Measurements from ENCODE around the gene GRIA4.
"Not testable (repeated sequence)": the region's sequence is repeated elsewhere in the genome, so short reads cannot be mapped to it uniquely, and the experiment has no call there.

Gene GRIA4

DNA sequence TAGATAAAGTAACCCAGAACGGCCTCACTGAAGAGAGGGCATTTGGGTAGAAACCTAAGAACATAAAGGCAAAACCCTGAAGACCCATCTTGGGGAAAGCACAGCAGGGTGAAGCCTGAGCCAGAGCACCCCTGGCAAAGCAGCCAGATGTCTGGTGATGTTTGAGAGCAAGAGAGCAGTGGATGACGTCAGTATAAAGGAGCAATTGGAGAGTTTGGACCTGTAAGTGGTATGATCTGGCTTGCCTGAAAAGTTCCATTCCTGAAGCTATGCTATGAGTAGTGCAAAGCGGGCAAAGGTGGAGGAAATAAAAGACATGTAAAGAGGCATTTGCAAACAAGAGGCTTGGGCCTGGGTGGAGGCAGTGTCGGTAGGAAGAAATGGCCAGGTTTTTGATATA lies 244.4 kb downstream of the GRIA4 start:
- H3K4me3 ChIP-seq (ENCODE audit: low read depth, low read length), result no peak overlapping the region

DNA sequence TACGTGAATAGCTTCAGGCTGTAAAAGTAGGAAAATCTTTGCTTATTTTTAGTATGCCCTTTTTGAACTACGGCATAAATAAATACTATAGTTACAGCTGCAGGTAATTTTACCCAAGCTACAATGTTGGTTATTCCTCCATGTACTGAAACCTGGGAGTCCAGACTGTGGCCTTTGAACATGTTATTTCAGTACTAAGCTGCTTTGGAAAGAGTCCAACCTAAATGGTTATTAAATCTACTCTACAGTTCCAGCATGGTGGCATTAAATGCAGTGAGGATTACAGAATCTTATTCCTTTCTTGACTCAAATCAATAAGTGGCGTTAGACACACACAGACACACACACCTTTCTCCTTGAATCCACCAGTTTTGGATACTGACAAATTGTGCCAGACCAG lies 247.1 kb downstream of the GRIA4 start:
- H3K4me3 ChIP-seq (ENCODE audit: low read depth, low read length), result no peak overlapping the region

DNA sequence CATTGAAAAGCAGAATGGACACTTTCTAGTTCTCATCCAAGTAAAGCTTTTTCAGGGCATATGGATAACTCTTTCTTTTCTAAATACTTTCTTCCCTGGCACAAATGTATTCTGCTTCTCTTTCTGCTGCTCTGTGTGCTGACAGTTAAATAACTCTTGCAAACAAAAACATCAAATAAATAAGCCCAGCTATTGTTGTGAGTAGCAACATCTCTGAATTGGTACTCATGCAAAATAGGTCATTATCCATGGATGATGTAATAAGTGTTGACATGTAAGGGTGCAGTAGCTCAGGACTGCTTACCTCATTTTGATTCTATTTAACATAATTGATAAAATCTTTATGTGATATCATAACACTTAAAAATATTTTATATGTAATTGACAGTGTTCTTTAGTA lies 247.9 kb downstream of the GRIA4 start:
- no peak overlapping the region for H3K4me3 ChIP-seq (ENCODE audit: low read depth, low read length)

DNA sequence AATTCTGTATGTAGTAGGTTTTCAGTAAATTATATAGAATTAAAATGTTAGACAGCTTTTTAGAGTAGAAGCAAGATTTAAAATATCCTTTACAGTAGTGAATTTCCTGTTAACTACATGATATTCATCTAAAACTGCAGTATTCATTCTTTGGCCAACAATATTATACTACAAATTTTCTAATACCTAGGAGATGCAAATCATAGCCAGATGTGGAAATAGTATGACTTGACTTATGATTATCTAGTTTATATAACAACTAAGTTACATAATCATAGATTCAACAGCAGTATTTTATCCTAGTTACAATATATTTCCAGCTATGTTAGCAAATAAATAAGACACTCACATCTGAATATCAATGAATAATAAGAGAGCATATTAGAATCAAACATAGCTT lies 249.0 kb downstream of the GRIA4 start:
- H3K4me3 ChIP-seq (ENCODE audit: low read depth, low read length), result no peak overlapping the region

DNA sequence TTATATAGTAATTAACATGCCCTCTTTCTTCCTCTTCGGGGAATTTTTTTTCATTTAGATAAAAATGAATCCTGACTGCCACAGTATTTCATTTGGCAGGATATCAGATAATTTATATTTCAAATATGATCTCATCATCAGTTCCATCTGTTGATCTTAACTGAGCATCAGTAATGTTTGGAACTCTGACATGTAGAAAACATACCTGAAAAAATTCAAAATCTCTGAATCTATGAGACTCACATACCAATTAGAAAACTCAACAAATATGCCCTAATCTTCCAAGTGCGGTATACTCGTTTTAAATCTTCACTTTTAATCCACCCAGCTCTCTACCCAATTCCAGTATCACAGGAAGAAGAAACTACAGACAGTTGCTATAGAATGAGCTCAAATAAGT lies 250.2 kb downstream of the GRIA4 start:
- H3K4me3 ChIP-seq (ENCODE audit: low read depth, low read length), result no peak overlapping the region

DNA sequence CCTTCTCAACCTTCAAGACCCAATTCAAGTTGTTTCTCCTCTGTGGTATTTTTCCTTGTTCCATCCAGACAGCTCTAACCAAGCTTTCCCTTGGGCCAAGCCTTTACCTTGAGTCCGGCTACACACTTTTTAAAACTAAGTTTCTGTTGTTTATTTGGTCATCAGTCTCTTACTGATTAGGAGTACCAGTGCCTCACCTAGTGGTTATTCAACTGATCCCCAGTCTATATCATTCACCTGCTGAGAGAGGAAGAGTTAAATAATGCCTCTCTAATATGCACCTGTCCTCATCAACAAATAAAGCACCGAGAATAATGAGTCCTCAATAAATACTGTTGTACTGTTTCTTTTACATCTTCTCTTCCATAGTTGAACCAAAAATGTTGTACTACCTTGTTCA lies 251.4 kb downstream of the GRIA4 start:
- H3K4me3 ChIP-seq (ENCODE audit: low read depth, low read length), result no peak overlapping the region

DNA sequence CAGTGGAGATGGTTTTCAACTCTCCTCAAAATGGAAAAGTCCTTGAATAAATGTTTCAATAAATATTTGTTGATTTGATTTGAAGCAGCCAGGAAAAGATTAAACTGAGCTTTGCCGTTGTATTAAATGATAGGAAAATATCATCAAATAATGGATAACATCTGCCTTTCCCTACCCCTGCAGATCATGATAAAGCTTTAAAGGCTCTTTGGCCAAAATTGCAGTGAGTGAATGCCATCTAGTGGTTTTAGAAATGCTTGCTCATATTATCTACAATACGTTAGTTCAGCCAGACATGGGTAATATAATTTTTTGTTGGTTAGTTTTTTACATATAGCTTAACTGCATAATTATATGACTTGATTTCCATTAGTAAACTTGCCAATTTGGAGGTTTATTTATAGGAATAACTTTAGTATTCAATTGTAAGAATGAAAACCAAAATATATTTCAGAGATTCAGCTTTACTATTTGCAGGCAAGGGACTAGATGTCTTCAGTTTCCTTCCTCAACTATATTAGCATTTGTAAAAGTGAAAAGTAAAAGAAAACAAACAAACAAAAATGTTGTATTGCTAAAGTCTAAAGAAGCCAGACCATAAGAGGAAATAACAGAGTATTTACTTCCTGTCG lies 253.0 kb downstream of the GRIA4 start:
- H3K4me3 ChIP-seq (ENCODE audit: low read depth, low read length), result no peak overlapping the region

DNA sequence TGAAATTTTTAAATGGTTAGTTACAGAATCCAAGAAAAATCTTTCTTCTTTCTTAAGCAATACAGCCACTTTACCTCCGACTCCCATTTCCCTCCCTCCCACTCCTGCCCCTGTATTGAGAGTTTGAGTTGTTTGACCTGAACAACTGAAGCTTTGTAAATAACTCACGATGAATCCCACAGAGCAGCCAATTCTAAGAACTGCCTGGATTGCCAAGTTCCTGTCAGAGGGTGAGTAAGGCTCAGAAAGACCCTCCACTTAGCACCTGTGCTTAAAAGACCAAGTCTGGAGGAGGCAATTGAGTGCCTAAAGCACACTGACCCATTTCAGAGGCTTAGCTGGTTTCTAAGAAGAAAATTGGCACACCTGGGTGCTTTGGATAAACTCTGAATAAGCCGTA lies 253.7 kb downstream of the GRIA4 start:
- H3K4me3 ChIP-seq (ENCODE audit: low read depth, low read length), result no peak overlapping the region

DNA sequence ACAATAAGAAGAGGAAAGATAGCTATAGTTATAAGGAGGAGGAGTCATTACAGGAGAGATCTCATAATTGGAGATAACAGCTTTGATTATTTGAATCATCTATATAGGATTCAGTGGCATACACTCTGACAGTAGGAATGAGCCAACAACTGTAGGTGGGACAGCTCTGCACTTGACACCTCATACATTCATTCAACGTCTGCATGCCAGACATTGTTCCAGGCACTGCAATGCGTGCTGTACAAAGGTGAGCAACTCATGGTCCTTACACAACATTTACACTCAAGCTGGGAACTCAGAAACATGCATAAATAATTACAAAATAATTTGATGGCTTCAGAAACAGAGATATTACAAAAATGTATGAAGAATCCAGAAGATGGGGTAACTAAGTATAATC lies 257.9 kb downstream of the GRIA4 start:
- H3K4me3 ChIP-seq (ENCODE audit: low read depth, low read length), result no peak overlapping the region

DNA sequence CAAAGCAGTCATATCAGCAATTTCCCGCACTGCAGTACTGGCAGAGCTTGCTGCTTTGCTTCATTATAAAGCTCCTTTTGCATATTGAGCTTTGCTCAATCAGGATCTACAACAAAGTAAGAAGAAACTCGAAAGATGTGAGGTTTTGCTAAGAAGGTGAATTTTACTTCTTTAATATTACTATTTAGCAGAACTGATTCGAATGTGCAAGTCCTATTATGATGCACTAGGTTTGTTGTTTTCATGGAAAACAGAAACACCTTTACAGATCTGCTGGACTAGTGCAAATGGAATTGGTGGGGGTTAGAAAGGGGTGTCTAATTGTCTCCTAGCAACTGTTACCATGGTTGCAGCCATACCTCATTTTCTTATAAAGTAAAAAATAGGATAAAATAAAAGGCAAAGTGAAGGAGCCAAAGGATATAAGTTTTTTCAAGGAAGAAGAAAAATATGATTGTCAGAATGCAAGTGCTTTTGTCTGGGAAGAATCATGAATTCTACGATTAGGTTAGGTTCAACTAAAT lies 259.0 kb downstream of the GRIA4 start:
- H3K4me3 ChIP-seq (ENCODE audit: low read depth, low read length), result no peak overlapping the region

DNA sequence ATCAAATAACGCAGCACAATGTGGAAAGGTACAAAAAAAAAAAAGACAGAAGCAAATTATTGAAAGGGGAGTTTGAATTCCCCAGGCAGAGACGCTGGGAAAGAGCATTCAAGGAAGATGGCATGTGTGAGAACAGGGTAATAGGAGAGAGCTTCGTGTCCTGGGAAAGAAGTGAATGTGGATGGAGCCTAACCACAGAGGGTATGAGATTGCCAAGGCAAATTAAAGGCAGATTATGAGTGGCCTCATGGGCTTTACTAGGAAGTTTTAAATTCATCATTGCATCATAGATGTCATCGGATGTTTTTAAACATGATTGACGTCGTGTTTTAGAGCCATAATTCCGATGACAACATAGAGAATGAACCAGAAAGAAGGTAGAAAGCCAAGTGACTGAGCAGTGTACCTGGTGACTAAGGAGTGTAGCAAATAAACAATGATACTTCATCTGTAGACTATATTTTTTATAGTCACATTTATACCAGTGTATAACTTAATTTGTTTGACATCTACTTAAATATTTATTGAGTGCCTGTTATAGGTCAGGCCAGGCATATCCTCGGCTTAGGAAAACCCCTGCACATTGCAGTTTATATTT lies 260.7 kb downstream of the GRIA4 start:
- H3K4me3 ChIP-seq (ENCODE audit: low read depth, low read length), result no peak overlapping the region

DNA sequence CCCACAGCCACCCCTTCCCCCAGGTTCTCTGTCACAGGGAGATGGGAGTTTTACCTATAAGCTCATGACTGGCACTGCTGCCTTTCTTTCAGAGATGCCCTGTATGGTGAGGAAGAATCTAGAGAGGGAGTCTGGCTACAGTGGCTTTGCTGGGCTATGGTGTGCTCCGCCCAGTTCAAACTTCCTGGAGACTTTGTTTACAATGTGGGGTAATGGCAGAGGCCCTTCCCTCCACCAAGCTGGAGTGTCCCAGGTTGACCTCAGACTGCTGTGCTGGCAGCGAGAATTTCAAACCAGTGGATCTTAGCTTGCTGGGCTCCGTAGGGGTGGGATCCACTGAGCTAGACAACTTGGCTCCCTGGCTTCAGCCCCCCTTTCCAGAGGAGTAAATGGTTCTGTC lies 268.6 kb downstream of the GRIA4 start:
- H3K4me3 ChIP-seq (ENCODE audit: low read depth, low read length), result no peak overlapping the region

DNA sequence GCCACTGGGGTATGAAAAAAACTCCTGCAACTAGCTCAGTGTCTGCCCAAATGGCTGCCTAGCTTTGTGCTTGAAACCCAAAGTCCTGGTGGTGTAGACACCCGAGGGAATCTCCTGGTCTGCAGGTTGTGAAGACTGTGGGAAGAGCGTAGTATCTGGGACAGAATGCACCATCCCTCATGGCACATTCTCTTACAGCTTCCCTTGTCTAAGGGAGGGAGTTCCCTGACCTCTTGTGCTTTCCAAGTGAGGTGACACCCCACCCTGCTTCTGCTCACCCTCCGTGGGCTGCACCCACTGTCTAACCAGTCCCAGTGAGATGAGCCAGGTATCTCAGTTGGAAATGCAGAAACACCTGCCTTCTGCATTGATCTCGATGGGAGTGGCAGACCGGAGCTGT lies 269.1 kb downstream of the GRIA4 start:
- not testable (repeated sequence) for H3K4me3 ChIP-seq (ENCODE audit: low read depth, low read length)

DNA sequence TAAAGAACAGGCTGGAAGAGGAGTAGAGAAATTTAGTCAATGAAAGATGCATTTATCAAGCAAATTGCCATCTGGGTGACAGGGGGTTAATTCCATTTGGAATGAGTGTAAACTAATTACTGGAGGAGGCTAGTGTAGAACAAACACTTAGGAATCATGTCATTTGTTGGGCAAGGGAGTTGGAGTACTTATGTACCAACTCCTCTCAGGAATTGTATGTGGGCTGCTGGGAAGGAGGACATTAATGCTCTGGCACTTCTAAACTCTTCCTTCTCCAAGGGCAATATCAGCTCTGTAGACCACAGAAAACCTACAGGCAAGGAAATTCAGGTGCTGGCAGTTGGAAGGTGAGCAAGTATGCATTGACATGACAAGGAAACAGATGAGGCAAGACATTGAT lies 271.2 kb downstream of the GRIA4 start:
- no peak overlapping the region for H3K4me3 ChIP-seq (ENCODE audit: low read depth, low read length)

DNA sequence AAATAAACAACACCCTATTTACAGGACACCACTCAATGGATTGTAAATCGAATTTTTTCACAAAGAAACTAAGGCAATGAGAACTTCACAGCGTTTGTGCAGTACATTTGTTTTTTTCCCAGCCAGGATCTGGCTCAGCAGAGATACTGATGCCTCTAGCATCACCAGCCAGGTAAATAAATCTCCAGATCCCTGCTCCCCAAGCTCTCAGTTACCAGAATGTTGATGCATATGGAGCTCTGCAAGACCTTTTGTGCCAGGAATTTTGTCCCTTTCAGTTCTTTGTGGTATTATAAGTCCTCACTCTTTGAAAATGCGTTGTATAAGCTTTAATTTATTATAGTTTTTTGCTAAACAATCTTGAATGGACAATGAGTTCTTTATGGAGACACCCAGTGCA lies 274.6 kb downstream of the GRIA4 start:
- H3K4me3 ChIP-seq (ENCODE audit: low read depth, low read length), result no peak overlapping the region

DNA sequence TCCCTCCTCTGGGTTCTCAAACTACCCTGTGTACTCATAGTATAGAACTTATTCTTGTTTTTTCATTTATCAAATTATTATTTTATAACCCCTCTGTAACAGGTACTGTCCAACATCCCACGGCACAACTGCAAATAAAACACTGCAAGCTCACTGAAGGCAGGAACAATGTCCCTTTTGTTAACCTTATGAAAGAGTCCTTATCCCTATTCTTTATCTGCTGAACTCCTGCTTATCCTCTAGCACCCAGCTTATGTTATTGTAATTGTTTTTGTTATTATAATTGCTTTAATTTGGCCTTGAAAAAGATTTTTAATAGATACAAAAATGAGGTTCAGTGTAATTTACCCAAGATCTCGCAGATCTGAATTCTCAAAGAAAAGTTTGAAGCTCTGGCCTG lies 281.8 kb downstream of the GRIA4 start:
- H3K4me3 ChIP-seq (ENCODE audit: low read depth, low read length), result no peak overlapping the region

DNA sequence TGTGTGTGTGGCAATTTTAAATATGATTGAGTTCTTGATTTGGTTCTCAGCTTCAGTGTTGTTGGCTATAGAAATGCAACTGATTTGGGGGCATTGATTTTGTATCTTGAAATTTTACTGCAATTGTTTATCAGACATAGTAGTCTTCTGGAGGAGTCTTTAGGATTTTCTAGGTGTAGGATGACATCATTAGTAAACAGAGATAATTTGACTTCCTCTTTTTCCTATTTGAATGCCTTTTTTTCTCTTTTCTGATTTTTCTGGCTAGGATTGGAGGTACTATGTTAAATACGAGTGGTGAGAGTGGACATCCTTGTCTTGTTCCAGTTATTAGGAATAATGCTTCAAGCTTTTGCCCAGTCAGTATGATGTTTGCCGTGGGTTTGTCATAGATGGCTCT lies 287.3 kb downstream of the GRIA4 start:
- H3K4me3 ChIP-seq (ENCODE audit: low read depth, low read length), result no peak overlapping the region

DNA sequence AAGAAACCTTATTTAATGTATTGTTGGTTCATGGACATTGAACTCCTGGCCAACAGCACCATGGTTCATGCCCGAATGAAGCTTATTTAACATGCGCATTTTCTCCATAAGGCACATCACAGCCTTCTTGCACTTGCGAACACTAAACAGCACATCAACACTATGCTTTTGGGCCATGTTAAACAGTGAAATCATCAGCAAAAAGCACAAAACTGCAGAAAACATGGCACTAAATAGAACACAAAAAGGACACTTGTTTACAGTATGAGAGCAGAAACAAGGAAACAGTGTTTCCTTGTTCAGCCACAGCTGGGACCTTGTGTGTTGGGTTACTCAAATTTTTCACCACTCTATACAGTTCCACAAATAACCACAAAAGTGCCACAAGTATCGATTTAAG lies 289.9 kb downstream of the GRIA4 start:
- H3K4me3 ChIP-seq (ENCODE audit: low read depth, low read length), result no peak overlapping the region

DNA sequence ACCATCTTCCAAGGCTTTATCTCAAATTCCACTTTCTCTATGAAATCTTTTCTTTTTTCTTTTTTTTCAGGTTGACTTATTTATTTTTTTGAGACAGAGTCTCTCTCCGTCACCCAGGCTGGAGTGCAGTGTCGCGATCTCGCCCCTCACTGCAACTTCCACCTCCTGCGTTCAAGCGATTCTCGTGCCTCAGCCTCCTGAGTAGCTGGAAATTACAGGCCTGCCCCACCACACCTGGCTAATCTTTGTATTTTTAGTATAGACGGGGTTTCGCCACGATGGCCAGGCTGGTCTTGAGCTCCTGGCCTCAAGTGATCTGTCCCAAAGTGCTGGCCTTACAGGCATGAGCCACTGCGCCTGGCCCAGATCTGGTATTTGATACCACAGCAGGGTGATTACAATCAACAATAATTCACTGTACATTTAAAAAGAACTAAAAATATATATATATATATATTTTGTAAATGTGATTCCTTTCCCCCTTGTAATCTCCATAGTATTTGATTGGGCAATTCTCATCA lies 290.7 kb downstream of the GRIA4 start:
- H3K4me3 ChIP-seq (ENCODE audit: low read depth, low read length), result no peak overlapping the region

DNA sequence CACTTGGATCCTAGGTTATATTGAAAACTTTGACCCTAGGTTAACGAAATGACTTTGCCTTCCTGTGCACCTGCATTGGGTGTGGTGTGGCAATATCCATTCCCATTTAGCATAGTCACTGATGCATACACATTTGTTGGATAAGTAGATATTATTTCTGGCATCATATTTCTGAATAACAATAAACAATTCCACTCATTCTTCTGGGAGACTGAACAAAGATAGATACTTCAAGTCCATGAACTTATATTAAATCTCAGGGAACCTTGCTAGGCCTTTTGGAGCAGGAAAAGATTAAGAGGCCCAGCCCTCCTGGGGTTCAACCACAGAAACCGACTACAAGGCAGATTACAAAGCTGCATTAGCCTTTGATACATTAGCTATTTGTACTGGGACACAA lies 293.2 kb downstream of the GRIA4 start:
- no peak overlapping the region for H3K4me3 ChIP-seq (ENCODE audit: low read depth, low read length)

DNA sequence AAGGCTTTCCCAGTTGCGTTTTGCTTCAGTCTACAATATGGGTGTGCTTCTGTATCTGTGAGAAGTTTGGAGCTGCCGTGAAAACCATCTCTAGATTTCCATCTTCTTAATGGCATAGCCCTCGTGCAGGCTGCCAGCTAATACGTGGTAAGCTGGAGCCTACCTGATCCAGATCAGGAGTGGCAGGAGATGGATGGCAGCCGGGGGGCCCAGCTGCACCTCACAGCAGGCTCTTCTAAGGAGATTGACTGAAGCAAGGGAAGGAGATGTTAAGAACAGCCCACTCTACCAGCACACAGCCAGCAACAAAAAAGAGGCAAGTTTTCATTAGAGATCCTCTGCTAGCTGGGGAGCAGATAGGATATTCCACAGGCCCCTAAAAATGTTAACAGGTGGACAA lies 296.6 kb downstream of the GRIA4 start:
- H3K4me3 ChIP-seq (ENCODE audit: low read depth, low read length), result no peak overlapping the region

DNA sequence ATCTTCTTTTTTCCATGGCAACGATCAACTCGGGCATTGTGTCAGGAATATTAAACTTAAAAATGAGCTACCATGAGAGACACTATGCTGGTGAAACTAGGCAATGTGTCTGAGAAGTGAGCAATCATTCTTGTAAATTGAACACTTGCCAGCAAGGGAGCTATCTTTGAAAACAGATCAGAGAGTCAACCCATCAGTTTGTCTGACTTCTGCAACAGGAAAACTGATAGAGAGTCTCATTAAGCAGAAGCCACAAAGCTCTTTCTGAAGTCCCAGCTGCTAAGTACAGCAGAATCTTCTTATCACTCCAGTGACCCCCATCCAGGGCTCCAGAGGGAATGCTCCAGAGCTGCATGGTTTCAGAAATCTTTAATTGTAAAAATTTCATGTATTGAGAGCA lies 297.4 kb downstream of the GRIA4 start:
- H3K4me3 ChIP-seq (ENCODE audit: low read depth, low read length), result no peak overlapping the region
